Non-pigmented ciliary epithelial cell (primary cell): Measurements from ENCODE around the gene MYD88.
"Not testable (repeated sequence)": the region's sequence is repeated elsewhere in the genome, so short reads cannot be mapped to it uniquely, and the experiment has no call there.

Experiments
- DNase-seq: peaks from one replicate; pipeline ENCODE4 v3.0.0-alpha.2; 2010; ENCODE audit warnings: low read depth

Gene MYD88

DNA sequence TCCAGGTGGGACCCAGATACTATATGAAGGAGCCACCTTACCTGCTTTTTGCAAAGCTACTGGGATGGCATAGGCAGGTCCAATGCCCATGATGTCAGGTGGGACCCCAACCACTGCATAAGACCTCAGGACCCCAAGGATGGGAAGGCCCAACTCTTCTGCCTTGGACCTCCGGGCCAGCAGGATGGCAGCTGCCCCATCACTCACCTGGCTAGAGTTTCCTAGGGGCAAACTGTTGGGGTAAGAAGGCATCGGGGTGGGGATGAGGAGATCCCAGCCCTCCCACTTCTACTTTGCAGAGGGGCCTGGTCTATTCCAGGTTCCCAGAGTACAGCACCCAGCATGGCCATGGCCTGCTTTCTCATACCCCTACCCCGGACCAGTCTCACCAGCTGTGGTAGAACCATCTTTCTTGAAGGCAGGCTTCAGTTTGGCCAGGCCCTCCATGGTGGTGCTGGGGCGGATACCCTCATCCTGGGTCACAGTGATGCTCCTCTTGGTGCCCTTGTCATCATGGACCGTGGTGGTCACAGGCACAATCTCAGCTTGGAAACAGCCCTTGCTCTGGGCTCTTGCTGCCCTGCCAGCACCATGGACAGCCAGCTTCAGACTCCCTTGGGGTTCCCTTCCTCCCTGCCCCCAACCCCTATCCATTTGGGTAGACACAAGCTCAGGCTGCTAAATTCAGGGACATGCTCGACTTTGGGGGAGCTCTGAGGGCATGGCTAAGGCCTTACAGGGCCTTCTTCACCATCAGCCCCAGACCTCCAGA, 12.2 kb upstream of the MYD88 start:
- DNase-seq, result no peak

DNA sequence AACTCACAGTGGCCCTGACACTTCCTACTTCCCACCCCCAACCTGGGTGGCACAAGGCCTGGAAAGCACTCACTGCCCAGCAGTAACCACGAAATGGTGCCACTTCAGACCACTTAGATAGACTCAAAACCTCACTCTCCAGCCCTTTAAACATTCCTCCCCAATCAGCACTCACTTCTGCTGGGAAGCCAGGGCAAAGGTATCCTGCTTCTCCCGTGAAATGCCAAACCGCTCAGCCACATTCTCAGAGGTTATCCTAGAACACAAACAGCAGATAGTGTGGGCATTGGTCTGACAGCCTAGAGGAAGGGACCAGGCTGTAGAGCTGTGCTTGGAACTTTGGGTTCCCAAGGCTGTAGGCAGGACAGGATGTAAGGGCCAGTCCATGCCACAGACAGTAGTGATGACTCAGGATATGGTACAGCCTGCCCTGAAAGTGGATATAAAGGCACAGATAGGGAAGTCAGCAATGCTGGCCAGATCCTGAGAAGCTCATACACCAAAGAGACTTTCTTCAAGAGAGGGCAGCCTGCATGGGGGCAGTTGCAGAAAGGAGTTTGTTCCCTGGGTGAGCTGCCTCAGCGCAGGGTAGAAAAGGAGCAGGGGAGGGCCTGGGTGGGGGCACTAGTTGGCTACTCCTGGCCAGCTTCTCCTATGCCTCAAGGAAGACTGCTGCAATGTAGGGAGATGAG, 10.7 kb upstream of the MYD88 start:
- no peak for DNase-seq

DNA sequence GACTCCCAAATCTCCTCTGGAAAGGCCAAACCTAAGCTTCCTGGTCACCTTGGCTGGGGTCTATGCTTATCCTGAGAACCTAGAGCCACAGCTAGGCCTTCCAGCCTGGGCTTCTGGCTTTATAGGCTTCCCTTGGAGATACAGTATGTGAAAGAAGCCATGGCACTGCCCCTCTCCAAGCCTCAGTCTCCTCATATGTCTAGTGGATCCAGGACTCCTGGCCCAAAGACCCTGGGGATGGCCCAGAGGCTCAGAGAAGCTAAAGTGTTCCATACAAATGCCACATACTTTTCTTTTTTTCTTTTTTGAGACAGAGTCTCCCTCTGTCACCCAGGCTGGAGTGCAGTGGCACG, 10.2 kb upstream of the MYD88 start:
- no peak for DNase-seq

DNA sequence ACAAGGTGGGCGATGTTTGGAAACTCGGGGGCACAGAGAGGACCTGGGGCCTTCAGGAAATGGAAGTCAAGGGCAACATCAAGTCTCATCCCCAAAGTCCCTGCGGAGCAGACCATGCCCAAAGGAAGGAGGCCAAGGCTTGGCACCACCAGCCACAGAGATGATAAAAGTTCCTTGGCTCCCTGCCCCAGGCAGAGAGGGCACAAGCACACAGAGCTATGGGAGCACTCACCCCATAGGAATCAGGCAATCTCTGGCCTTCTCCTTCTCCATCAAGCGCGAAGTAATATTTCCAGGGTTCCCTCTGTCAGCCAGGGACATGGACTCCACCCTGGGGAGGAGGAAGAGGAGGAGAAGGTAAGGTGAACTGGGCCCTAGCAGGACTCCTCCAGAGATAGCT, 9.4 kb upstream of the MYD88 start:
- DNase-seq, result no peak

DNA sequence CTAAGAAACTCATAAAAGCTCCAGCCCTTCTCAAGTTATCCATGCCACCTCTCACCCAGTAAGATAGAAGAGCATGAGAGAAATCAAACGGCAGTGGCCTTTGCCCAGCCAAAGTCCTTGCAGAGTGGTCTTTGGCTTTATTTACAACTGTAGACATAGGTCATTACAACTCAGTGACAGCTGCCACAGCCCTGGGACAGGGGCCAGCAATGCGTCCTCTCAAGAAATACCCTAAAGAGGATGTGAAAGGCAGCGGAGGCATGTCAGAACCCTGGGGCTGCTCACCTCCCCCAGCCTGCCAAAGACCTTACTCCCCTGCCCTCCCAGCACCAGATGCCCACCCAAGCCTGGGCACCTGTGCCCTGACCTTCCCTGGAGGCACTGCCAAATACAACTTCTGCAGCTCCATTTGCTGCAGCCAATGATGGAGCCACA, 7.8 kb upstream of the MYD88 start:
- DNase-seq, result no peak

DNA sequence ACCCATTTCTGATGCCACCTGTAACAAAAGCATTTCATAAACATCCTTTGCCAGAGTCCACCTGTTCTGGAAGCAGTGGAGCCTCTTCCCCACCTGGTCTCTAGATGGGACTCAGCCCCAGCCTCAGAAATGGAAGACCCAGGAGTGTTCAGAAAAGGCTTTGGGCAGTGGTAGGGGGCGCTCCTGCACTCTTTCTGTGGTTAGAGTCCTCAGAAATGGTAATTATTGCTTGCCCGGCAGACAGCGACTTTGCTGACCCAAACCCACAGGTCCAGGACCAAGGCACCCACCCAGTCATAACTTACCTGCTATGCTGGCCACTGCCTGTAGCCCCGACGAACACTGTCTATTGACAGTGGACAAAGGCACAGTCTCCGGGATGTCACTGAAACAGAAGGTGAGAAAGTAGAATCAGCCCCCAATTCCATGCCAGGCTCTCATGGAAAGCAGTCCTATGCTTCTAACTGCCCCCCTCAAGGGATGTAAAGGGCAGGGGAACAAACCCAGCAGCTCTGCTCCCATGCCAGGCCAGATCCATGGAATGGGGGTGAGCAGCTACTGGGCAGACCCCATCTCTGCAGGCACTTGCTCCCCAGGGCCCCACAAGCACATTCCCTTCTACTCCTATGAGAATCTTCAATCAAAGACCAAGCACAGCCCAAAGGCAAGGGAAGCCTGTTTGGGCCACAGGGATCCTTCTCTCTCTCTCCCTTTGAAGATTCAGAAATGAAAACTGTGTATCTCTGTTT, 6.7 kb upstream of the MYD88 start:
- no peak for DNase-seq

DNA sequence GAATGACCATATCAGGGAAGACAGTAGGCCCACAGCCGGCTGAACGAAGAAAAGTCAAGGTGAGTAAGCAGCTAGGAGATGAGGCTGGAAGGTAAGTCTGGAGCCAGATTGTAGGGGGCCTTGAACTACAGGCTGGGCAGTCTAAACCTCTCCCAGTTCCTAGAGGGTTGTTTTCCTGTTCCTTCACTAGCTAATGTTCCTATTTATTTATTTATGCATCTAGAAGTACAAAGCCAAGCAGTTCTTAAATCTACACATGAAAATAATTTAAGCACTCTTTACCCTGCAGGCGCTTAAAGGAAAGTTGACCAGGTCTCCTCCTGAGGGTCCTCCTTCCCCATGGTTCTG, 5.3 kb upstream of the MYD88 start:
- DNase-seq, result no peak

DNA sequence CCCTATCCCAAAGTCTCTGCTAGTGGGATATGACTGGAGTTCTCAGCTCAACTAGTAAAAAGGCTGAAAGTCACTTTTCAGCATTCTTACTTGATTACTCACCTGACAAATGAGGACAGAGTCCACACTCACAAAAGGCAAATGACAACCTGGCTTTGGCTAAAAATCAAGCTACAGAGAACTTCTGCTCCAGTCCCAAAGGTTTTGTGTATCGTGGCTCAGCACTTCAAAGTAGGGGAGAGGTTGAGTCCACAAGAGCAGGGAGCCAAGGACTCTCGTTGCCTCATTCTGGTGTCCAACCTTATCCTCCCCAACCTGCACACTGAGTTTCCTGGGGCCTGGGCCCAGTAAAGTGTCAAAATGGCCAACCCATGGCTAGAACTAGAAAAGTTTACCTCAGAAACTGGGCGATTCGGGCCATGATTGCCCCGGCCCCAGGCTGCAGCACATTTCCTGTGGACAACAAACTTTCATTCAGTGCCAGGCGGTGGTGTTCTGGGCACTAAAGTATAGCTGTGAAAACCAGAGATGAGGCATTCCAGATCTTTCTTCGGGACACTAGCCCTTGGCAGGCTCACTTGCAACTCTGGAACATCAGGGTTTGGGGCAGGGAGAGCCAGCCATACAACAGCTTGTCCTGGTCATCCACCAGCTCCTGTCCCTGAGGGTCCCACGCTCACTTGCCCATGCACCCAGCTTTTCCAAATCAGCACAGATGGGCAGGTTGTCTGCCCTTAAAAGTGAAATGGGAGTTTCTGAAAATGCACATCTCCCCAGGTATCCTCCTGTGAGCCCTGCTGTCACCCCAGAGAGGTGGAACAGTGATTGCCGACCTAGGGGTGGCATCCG, 4.7 kb upstream of the MYD88 start:
- DNase-seq, result no peak

DNA sequence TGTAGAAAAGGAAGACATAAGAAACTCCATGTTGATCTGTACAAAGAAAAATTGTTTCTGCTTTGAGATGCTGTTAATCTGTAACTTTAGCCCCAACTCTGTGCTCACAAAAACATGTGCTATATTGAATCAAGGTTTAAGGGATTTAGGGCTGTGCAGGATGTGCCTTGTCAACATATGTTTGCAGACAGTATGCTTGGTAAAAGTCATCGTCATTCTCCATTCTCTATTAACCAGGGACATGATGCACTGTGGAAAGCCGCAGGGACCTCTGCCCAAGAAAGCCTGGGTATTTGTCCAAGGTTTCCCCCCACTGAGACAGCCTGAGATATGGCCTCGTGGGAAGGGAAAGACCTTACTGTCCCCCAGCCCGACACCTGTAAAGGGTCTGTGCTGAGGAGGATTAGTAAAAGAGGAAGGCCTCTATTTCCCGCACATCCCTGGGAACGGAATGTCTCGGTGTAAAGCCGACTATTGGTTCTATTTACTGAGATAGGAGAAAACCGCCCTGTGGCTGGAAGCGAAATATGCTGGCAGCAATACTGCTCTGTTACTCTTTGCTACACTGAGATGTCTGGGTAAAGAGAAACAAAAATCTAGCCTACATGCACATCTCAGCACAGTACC, 3.8 kb upstream of the MYD88 start:
- not testable (repeated sequence) for DNase-seq

DNA sequence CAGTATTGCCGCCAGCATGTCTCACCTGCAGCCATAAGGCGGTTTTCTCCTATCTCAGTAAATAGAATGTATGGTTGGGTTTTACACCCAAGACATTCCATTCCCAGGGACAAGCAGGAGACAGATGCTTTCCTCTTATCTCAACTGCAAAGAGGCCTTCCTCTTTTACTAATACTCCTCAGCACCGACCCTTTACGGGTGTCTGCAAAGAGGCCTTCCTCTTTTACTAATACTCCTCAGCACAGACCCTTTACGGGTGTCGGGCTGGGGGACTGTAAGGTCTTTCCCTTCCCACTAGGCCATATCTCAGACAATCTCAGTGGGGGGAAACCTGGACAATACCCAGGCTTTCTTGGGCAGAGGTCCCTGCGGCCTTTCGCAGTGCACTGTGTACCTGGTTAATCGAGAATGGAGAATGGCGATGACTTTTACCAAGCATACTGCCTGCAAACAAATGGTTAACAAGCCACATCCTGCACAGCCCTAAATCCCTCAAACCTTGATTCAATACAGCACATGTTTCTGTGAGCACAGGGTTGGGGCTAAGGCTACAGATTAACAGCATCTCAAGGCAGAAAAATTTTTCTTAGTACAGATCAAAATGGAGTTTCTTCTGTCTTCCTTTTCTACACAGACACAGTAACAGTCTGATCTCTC, 2.7 kb upstream of the MYD88 start:
- not testable (repeated sequence) for DNase-seq

DNA sequence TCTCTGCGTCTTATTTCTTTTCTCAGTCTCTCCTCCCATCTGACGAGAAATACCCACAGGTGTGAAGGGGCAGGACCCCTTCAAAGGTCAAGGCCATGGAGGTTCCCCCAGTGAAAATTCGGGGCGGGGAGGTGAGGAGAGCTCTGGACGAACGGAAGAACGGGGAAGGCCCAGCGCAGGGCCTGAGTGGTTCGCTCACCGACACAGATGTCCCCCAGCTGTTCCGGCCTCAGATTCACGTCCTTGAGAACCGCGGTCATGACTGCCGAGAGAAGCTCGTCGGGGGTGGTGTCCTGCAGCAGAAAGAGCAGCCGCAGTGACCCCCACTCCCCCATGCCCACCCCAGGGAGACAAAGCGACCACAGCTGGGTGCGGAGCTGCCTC, 2.1 kb upstream of the MYD88 start:
- no peak for DNase-seq

DNA sequence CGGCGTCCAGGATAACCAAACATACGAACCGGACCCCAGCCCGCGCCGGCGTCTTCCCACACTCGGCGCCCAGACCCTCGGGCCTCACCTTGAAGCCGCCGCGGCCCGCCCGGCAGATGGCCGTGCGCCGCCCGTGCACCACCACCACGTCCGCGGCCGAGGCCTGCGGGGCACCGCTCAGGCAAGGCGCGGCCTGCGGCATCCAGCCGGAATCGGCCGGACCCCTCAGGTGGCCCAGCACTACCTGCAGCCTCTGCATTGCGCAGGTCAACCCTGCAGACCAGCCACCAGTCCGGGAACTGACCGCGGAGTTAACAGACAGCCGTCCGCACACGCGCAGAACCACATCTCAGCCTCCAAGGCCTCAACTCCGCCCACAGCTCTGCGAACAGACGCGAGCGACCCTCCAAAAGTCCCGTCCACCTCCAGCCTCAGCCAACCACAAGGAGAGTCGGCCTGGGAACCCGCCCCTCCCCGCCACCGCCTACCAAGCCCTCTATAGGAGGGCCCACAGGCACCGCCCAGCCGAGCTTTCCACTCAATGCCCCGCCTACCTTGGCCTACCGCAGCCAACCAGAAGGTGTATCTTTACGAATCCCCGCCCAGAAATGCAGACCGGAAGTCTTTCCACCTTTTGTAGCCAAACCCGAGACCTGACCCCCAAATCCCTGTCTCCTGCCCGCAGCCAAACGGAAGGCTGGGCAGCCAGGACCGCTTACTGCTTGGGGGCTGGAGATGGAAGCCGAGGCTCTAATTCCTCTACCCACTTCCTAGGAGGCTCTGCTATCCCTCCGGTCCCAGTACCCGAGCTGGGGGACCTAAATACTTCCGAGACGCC, 1.5 kb upstream of the MYD88 start, which contains the start of gene ACAA1:
ACAA1 (minus strand) TSS at position 351 of the 838 bp plus-strand sequence; CDS start at position 259, 92 bp downstream.
- DNase-seq, result peak; percentile 96

DNA sequence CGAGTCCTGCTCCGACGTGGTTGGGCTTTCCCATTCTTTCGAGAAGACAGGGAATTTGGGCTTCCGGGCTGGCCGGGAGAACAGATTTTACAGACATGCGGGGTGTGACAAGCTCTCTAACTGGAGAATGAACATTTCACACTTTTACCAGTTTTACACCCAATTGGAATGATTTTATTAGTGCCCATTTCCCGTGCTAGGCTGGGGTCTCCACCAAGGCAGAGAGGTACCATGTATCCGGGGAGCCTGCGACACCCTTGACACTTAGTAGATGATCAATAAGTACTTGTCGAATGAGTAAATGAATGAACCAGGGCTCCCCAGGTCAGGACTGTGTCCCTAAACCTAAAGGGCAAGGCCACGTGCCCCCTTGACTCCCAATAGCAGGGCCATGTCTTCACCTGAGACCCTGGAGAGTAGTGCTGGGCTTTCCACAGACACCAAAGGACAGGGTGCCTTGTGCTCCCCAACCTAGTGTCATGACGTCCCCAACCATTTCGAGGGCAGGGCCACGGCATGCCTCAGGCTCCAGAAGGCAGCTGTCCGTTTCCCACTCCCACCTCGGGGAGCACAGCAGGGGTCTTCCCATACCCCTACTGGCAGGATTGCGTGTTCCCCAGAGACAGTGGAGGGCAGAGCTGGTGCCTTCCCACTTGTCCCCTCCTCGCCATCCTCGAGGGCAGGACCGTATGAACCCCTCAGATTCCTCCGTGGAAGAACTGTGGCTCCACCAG, 679 bp upstream of the MYD88 start:
- DNase-seq, result no peak

DNA sequence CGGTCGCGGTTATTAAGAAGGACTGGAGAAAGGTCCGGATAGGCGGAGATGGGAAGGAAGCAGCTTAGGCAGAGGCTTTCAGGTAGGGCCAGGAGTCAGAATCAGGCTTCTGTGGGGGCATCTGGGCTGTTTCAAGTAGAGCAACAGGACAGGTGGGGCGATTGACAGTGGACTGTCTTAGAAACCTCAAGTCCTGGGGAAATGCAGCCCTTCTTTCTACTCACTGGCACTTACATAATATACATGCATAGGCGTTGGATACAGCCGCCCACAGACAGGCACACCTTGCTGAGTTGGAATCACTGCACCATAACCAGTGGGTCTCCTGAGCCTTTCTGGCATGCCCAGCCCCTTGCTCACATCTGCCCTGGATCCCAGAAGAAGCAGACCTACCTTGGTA, 730 bp downstream of the MYD88 start:
- no peak for DNase-seq

DNA sequence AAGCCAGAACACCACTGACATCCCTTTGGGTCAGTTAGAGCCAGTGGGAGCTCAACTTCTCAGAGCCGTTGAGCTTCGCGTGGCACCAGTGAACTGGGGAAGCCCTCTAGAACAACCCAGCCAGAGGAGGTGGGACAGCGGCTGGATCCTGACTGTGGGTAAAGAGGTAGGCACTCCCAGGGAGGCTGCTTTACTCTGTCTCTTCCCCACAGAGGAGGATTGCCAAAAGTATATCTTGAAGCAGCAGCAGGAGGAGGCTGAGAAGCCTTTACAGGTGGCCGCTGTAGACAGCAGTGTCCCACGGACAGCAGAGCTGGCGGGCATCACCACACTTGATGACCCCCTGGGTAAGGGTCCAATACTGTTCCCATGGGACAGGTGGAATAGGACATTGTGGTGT, 1.2 kb downstream of the MYD88 start:
- DNase-seq, result no peak

DNA sequence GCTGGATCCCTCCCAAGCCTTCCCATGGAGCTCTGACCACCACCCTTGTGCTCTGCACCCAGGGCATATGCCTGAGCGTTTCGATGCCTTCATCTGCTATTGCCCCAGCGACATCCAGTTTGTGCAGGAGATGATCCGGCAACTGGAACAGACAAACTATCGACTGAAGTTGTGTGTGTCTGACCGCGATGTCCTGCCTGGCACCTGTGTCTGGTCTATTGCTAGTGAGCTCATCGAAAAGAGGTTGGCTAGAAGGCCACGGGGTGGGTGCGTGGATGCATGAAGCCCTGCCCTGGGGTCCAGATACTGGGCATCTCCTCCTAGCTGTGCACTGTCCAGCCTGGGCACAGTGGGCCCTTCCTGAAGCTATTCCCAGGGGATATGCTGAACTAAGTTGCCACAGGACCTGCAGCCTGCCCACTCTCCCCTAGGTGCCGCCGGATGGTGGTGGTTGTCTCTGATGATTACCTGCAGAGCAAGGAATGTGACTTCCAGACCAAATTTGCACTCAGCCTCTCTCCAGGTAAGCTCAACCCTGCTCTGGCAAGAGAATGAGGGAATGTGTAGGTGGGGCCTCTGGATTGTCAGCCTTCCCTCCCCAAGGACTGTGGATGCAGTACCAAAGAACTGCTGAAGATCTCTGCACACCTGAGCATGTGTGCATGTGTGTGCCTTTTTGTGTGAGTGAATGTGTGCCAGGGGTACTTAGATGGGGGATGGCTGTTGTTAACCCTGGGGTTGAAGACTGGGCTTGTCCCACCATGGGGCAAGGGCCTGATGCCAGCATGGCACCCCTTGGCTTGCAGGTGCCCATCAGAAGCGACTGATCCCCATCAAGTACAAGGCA, 2.1 kb downstream of the MYD88 start:
- DNase-seq, result no peak

DNA sequence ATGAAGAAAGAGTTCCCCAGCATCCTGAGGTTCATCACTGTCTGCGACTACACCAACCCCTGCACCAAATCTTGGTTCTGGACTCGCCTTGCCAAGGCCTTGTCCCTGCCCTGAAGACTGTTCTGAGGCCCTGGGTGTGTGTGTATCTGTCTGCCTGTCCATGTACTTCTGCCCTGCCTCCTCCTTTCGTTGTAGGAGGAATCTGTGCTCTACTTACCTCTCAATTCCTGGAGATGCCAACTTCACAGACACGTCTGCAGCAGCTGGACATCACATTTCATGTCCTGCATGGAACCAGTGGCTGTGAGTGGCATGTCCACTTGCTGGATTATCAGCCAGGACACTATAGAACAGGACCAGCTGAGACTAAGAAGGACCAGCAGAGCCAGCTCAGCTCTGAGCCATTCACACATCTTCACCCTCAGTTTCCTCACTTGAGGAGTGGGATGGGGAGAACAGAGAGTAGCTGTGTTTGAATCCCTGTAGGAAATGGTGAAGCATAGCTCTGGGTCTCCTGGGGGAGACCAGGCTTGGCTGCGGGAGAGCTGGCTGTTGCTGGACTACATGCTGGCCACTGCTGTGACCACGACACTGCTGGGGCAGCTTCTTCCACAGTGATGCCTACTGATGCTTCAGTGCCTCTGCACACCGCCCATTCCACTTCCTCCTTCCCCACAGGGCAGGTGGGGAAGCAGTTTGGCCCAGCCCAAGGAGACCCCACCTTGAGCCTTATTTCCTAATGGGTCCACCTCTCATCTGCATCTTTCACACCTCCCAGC, 2.9 kb downstream of the MYD88 start:
- no peak for DNase-seq

DNA sequence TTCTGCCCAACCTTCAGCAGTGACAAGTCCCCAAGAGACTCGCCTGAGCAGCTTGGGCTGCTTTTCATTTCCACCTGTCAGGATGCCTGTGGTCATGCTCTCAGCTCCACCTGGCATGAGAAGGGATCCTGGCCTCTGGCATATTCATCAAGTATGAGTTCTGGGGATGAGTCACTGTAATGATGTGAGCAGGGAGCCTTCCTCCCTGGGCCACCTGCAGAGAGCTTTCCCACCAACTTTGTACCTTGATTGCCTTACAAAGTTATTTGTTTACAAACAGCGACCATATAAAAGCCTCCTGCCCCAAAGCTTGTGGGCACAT, 3.5 kb downstream of the MYD88 start:
- DNase-seq, result no peak
